GM12801 (cell line): ENCODE measurements around the gene ENG.

Experiments used
- CTCF ChIP-seq: IDR thresholded peaks from one replicate; pipeline ENCODE4 v1.5.1; 2011; ENCODE audit warnings: control low read depth; ENCODE audit not compliant: insufficient read length; ENCODE audit errors: extremely low read depth

ENG gene

DNA sequence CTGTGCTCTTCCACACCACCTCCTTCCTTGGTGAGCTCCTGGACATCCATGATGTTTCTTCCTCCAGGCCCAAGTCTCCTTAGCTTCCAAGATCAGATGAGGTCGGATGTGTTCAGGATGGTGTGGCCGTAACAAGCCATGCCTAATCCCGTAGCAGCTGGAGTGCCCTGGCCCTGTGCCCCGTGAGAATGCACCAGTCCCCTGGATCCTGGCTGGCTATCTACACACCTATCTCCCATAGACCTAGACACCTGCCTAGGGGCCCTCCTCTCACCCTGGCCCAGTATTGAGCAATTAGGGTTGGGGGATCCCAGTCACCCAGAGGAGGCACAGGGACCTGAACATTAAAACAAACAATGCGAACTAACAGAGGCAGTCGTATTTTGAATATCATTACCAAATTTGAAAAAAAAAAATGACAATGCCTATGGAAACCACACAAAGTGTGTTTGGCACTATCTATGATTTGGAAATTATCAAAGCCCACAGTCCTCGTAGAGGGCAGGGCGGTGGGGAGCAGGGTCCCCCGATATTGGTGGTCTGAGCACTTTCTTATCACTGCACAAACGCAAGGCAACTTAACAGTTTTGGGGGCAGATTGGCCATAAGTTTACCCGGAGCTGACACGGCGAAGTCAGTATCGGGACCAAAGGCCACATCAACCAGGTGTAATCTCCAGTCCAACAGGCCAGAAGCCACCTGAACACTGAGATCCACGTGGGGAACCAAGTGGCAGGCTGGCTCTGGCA, 13.2 kb downstream of the ENG start:
- no peak for TF ChIP-seq CTCF

- no peak for TF ChIP-seq CTCF
These were observed 15.9 kb downstream of the ENG start for GRCh38 chr9:127838375-127839078.

- no peak for TF ChIP-seq CTCF
These were observed 17.1 kb downstream of the ENG start for GRCh38 chr9:127837346-127837745.

- TF ChIP-seq CTCF: no peak
These were observed 18.4 kb downstream of the ENG start for GRCh38 chr9:127835991-127836516.

GRCh38 chr9:127833555-127833954, 20.9 kb downstream of the ENG start:
- no peak for TF ChIP-seq CTCF

DNA sequence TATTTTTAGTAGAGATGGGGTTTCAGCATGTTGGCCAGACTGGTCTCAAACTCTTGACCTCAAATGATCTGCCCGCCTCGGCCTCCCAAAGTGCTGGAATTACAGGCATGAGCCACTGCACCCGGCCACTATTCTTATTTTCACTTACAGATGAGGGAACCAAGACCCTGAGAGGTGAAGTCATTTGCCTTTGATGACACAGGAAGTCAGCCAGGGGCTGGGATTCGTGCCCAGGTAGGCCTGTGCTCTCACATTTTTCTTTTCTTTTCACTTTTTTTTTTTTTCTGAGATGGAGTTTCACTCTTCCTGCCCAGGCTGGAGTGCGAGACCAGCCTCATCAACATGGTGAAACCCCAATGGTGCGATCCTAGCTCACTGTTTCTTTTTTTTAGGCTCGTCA, 22.2 kb downstream of the ENG start:
- TF ChIP-seq CTCF: no peak

DNA sequence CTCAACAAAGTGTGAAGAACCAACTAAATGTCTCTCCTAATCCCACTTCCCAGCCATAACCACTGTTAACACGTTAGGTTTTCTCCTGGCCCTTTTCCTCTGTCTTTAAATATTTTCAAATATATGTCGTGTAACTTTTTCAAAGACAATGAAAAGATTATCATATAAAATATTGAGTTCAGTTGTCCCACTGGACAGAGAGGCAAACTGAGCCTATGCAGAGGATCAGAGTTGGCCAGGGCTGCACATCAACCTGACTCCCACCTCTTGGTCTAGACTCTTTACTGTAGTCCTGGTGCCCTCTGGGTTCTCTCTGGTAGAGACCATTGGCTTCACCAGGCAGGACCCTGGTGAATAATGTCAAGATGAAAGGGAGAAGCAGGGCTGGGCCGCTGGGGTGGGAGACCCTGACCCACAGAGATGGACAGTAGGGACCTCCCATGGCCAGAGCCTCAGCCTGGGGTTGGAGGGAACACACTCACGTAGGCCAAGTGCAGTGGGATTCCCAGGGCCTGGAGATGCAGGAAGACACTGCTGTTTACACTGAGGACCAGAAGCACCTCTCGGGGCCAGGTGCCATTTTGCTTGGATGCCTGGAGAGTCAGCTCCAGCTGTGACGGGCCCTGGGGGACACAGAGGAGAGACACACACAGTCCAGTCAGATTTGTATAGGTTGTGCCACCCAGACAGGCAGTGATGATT, 25.1 kb downstream of the ENG start:
- no peak for TF ChIP-seq CTCF
